Raji (cell line): ENCODE measurements around the gene CELF2.

Experiments used
- POLR2A ChIP-seq: IDR thresholded peaks from 2 replicates; pipeline ENCODE4 v1.6.1; 2011; ENCODE audit warnings: low read depth, low read length, control low read depth; ENCODE audit not compliant: insufficient read depth

Gene CELF2

DNA sequence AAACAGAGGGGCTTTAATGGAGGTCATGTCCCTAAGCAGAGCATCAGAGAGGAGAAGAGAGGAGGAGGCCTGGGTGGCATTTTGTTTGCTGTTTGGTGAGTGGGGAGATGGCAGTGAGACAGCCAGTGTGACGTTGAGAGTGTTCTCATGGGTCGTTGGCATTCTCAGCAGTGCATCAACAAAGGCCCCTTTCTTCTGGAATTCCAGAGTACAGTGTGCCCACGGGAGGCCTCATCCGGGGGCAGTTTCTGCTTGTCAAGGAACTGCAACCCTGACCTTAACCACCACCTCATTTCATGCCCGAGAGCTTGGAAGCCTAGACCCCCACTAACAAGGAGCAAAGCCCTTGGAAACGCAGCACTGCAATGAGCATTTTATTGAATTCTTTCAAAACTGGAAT is 92.9 kb downstream of the CELF2 start:
- no peak for TF ChIP-seq POLR2A

DNA sequence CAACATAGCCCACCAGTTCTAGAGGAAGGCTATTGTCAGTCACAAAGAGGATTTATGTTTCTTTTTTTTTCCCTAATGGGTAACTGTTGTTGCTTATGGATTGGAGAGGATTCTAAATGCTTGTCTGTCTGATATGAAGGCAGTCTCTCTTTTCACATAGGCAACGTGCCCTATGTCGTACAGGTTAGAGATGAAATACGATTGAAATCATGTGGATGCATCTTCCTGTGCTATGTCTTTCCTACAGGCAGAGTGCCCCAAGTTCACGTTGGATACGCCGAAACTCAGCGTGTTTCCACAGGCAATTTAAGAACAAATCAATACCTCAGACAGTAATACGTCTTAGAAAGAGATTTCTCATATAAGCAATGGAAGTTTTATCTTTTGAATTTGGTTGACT is 93.8 kb downstream of the CELF2 start:
- TF ChIP-seq POLR2A: no peak

- TF ChIP-seq POLR2A: no peak
Measured at GRCh38 chr10:11112718-11113117, 95.0 kb downstream of the CELF2 start.

DNA sequence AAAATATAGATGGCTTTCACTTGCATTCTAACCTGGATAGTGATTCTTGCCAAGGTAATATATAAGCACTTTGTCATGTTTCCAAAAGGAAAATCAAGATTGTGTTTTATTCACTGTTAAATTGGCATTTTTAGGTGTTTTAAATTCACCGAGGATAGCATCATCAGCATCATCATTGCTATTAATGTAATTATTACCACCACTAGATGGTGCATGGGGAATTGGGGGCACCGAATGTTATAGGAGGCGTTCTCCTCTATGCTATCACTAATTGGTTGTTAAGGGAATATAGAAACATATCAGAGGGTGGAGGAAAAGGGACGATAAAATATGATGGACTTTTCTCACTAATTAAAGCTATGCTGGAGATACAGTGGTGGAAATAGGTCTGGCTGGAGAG is 95.5 kb downstream of the CELF2 start:
- no peak for TF ChIP-seq POLR2A

DNA sequence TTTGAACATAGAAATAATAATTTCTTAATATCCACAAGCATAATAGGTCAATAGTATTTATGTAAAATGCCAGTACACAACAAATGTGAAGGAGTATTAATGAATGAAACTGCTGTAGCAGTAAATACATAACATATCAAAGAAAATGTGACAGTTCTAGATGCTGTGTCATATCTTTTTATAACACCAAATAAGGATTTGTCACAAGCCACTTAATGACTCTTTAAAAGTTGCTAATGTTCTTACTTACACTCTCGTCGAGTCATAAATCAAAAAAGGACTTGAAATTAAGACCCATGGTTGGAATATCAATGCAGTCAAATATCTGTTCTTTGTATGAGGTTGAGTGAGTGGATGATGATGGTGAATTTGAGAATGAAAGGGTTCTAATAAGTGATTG is 96.6 kb downstream of the CELF2 start:
- TF ChIP-seq POLR2A: no peak

DNA sequence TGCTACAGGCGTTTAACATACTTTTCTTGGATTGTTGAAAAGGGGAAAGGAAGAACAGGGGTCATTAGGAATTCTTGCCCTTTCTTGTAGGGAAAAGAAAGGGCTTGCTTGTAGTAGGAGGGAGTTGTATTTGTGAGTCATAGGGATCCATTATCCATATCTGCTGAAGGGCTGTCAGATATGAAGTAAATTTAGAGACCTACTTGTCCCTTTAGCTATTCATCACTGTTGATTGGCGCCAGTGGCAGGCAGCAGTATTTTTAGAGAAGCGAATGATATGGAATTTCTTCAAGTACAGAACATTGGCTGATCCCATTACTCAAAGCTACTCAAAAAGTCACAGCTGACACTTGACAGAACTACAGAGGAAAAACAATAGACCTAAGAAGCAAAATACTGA is 97.7 kb downstream of the CELF2 start:
- no peak for TF ChIP-seq POLR2A

DNA sequence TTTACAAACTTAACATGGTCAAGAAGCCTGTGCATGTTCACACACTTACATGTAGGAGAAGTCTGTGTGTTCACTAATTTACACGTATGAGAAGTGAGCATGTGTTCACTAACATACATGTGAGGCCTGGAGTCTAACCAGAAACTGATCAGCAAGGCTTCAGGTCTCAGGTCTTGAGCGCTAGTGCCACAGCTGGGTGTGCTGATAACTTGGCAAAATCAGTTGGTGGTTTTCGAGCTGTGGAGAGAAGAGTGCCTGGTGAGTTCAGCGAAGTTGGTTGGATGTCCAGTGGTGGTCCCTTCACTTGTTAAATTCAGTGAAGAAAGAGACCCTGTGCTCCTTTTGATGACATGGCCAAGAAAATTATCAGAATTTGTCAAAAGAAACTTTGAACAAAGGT is 98.7 kb downstream of the CELF2 start:
- no peak for TF ChIP-seq POLR2A

GRCh38 chr10:11116817-11117216 is 99.1 kb downstream of the CELF2 start:
- TF ChIP-seq POLR2A: no peak

- TF ChIP-seq POLR2A: no peak
Measured at GRCh38 chr10:11118686-11119085, 101.0 kb downstream of the CELF2 start.

DNA sequence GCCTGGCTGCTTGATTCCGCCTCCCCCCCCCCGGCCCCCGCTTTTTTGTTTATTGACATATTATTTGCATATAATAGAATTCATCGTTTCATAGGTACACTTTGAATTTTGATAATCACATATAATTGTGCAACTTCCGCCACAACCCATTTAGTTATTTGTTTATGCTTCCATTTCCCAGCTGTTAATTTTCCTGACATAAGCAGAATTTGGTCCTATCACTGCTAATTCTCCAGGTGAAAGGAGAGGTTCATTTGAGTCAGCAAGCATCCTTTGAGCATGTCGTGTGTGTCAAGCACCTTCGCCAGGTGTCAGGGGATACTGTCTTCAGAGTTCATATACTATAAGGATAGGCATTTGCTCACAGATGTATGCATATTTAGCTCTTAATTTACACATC is 102.2 kb downstream of the CELF2 start:
- TF ChIP-seq POLR2A: no peak

DNA sequence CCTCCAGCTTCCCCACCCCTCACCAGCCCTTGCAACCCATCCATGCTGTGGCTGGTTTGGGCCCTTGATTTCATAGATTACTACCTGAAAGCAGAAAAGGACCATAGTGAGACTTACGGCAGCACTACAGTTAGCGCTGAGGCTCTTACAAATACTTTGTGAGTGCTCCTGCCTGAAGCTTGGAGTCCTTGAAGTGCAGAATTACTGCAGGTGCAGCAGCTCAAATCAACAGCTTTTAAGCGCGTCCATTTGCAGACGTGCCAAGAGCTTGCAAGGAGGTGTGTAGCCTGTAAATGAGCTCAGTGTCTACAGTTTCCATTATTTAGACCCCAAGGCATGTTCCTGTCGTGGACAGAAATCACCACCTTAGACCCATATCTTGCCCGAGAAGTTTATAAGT is 103.0 kb downstream of the CELF2 start:
- TF ChIP-seq POLR2A: no peak

GRCh38 chr10:11125004-11125403 is 107.3 kb downstream of the CELF2 start:
- no peak for TF ChIP-seq POLR2A

- no peak for TF ChIP-seq POLR2A
Measured at GRCh38 chr10:11131112-11131639, 113.5 kb downstream of the CELF2 start.

DNA sequence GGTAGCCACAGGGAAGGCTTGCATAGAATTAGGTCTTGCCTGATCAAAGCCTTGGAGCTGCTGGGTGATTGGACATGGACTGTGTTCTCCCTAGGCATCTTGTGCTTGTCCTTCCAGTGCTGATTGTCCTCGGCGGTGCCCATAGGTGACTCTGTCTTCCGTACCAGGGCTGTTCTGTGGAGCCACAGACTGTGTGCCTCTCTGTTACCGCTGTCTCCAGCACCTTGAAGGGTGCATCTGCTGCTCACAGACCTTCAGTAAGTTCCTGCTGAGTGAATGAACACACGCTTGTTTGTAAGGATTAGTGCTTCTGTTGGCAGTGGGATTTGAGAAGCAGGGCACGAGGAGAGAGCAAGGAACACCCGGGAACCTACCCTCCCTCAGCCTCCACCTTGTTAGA is 116.7 kb downstream of the CELF2 start:
- no peak for TF ChIP-seq POLR2A

DNA sequence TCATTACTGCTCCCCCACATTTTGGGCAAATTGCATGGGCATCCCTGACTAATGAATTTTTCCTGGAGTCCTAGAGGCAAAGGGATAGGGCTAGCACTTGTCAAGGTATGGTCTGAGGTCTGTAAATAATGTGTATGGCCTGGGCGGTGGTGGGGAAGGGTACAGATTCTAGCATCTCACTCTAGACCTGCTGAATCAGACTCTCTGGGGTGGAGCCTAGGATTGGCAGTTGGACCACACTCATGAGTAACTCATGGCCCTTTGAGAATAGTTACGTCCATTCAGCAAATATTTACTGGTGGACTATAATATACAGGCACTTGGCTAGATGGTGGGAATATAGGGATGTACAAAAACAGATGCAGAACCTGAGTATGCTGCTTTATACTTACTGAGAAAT is 118.0 kb downstream of the CELF2 start:
- no peak for TF ChIP-seq POLR2A

DNA sequence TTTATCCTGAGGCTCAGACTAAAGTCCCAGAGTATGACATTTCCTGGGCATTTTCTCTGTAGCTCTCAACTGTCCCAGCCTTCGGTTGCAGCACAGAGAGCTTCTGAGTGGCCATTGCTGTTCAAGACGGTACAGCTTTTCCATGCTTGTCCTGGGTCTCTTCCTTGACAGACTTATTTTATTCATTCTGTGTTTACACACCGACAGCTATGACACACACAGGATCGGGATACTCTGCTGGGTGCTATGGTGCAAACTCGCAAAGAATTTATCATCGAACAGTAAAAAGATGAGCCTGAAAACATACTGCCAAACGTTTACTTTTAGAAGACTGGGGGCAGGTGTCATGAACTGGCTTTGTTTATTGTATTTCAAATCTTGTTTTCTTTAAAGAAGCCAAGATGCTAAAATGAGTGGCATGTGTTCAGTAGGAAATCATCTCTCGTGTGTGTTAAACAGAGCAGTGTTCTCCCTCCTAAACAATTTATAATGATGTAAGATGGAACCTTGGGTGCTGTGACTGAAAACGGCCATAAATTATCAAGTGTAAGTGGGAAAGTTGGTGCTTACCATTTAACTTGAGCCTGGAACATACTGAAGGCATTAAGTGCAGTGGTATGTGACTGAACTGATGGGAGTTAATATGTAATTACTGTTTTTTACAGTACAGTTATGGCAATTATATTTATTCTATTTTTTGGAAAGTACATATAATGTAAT is 120.8 kb downstream of the CELF2 start:
- TF ChIP-seq POLR2A: no peak

- TF ChIP-seq POLR2A: no peak
Measured at GRCh38 chr10:11140963-11141362, 123.3 kb downstream of the CELF2 start.

- no peak for TF ChIP-seq POLR2A
Measured at GRCh38 chr10:11141571-11142091, 124.0 kb downstream of the CELF2 start.

DNA sequence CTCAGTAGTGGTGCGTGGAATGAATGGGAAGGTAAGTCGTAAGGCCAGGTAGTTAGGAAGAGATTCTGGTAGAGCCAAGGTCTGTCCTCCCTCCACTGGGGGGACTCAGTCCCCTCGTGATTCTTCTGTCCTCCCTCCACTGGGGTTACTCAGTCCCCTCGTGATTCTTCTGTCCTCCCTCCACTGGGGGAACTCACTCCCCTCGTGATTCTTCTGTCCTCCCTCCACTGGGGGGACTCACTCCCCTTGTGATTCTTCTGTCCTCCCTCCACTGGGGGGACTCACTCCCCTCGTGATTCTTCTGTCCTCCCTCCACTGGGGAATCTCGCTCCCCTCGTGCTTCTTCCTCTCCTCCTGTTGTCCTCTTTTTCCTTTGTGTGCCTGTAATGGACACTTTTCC is 125.1 kb downstream of the CELF2 start:
- no peak for TF ChIP-seq POLR2A
